Tibial nerve (tissue), 4 donors: Measurements from ENCODE around the gene NLRP11. TPM values are rescaled to one million over a fixed set of nuclear protein-coding genes. Genes with fewer than 3 reads are reported as not detected.

Source experiments
- DNase-seq, 2 donors: peaks; one replicate each; pipeline ENCODE4 v3.0.0-alpha.2; 2019; ENCODE audit warnings: low spot score in 2 of 2
- H3K27ac ChIP-seq, 4 donors: fragments of 200-600 bp; sonication (generic) in 3 of 4; one replicate each; pipeline ENCODE4 v1.5.1; 2017 to 2019; ENCODE audit warnings: mild to moderate bottlenecking in 1 of 4
- H3K27me3 ChIP-seq, 2 donors: fragments of 200-600 bp; sonication (generic) in 1 of 2; one replicate each; pipeline versions ENCODE4 v1.5.1 to v1.6.0; 2017 to 2019
- H3K36me3 ChIP-seq, 3 donors: fragments of 200-600 bp; sonication (generic); one replicate each; pipeline ENCODE4 v1.5.1; 2018 to 2019
- H3K4me1 ChIP-seq, 4 donors: fragments of 200-600 bp; sonication (generic) in 3 of 4; one replicate each; pipeline ENCODE4 v1.5.1; 2017 to 2019
- H3K4me3 ChIP-seq, 4 donors: fragments of 200-600 bp; sonication (generic) in 3 of 4; one replicate each; pipeline ENCODE4 v1.5.1; 2017 to 2019; ENCODE audit warnings: mild to moderate bottlenecking in 1 of 4, moderate library complexity in 1 of 4
- H3K9me3 ChIP-seq, 4 donors: fragments of 200-600 bp; sonication (generic) in 3 of 4; one replicate each; pipeline ENCODE4 v1.5.1; 2017 to 2019
- CTCF ChIP-seq, 5 experiments: fragments of 200-600 bp in 3 of 5; fragments of 450-650 bp in 2 of 5; sonication (generic) in 3 of 5; IDR thresholded peaks; one replicate each; pipeline ENCODE4 v1.5.1; 2016 to 2019; ENCODE audit warnings: antibody characterized with exemption in 5 of 5, mild to moderate bottlenecking in 3 of 5, moderate library complexity in 2 of 5
- EP300 ChIP-seq, 2 donors: sonication (generic); formaldehyde crosslinking; IDR thresholded peaks; one replicate each; pipeline ENCODE4 v1.6.1; 2017; ENCODE audit warnings: antibody characterized with exemption in 2 of 2, mild to moderate bottlenecking in 1 of 2
- POLR2A ChIP-seq, 2 donors: fragments of 450-650 bp; IDR thresholded peaks; one replicate each; pipeline ENCODE4 v1.6.1; 2017; ENCODE audit warnings: antibody characterized with exemption in 2 of 2, mild to moderate bottlenecking in 2 of 2, moderate library complexity in 2 of 2
- WGBS, 2 donors: methylation state at CpG; one replicate each; pipeline ENCODE4 v1.1.5; 2018; 5-methylcytosine and 5-hydroxymethylcytosine counted together
- total RNA-seq, 4 donors: library from RNA; depleted of rRNA; stranded (reverse); fragments of >200 nt; gene quantifications; one replicate each; pipeline ENCODE4 v1.1.0, GENCODE V29; 2016

NLRP11 gene
- total RNA-seq, 4 donors from 2014 or later, result not detected

- Histone ChIP-seq H3K4me1 (no peaks in the 10 kb centered on the region), H3K27ac (no peak overlapping the region), H3K4me3 (no peak overlapping the region), H3K36me3 (no peaks in the 10 kb centered on the region), H3K9me3 (peaks cover 0 to 37% (median 0%) of the 10 kb centered on the region in 4 donors), H3K27me3 (no peaks in the 10 kb centered on the region)
- DNase-seq, result no peak
- 64% methylated on average over 5 of the region's 5 CpGs for WGBS, 2 donors
- TF ChIP-seq EP300 (IDR thresholded peaks at IDR 0.05) (no peak), CTCF (IDR thresholded peaks at IDR 0.05) (no peak), POLR2A (IDR thresholded peaks at IDR 0.05) (no peak)
These were observed 27.2 kb upstream of the NLRP11 start for GRCh38 chr19:55858969-55859368.

DNA sequence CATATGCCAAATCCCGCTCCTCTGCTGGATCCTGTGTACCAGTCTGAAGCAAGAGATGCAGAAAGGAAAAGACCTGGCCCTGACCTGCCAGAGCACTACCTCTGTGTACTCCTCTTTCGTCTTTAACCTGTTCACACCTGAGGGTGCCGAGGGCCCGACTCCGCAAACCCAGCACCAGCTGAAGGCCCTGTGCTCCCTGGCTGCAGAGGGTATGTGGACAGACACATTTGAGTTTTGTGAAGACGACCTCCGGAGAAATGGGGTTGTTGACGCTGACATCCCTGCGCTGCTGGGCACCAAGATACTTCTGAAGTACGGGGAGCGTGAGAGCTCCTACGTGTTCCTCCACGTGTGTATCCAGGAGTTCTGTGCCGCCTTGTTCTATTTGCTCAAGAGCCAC is 26.6 kb upstream of the NLRP11 start:
- no peak for DNase-seq
- TF ChIP-seq CTCF (IDR thresholded peaks at IDR 0.05), result no peak
- TF ChIP-seq POLR2A (IDR thresholded peaks at IDR 0.05), result no peak
- TF ChIP-seq EP300 (IDR thresholded peaks at IDR 0.05), result no peak
- no peaks in the 10 kb centered on the region for H3K4me1 ChIP-seq
- H3K27ac ChIP-seq, result no peak overlapping the region
- 87 to 90% methylated on average over 13 to 14 of the region's 14 CpGs for WGBS, 2 donors
- no peaks in the 10 kb centered on the region for H3K27me3 ChIP-seq
- peaks cover 0 to 38% (median 0%) of the 10 kb centered on the region in 4 donors for H3K9me3 ChIP-seq
- no peaks in the 10 kb centered on the region for H3K36me3 ChIP-seq
- H3K4me3 ChIP-seq, result no peak overlapping the region

DNA sequence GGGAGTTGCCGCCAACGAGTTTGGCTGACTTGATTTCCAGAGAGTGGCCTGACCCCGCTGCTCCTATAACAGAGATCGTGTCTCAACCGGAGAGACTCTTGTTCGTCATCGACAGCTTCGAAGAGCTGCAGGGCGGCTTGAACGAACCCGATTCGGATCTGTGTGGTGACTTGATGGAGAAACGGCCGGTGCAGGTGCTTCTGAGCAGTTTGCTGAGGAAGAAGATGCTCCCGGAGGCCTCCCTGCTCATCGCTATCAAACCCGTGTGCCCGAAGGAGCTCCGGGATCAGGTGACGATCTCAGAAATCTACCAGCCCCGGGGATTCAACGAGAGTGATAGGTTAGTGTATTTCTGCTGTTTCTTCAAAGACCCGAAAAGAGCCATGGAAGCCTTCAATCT is 26.2 kb upstream of the NLRP11 start:
- Histone ChIP-seq H3K36me3 (no peaks in the 10 kb centered on the region), H3K4me1 (no peaks in the 10 kb centered on the region), H3K27ac (no peak overlapping the region), H3K4me3 (no peak overlapping the region), H3K27me3 (no peaks in the 10 kb centered on the region), H3K9me3 (peaks cover 0 to 35% (median 0%) of the 10 kb centered on the region in 4 donors)
- TF ChIP-seq POLR2A (IDR thresholded peaks at IDR 0.05) (no peak), CTCF (IDR thresholded peaks at IDR 0.05) (no peak), EP300 (IDR thresholded peaks at IDR 0.05) (no peak)
- no peak for DNase-seq
- WGBS, 2 donors, result 88 to 90% methylated on average over 23 of the region's 23 CpGs

- 57 to 71% methylated on average over 4 of the region's 4 CpGs for WGBS, 2 donors
These were observed 25.4 kb upstream of the NLRP11 start for GRCh38 chr19:55857149-55857548.

GRCh38 chr19:55855160-55855559 is 23.4 kb upstream of the NLRP11 start:
- TF ChIP-seq CTCF (IDR thresholded peaks at IDR 0.05), result no peak
- no peak for TF ChIP-seq EP300 (IDR thresholded peaks at IDR 0.05)
- no peak for TF ChIP-seq POLR2A (IDR thresholded peaks at IDR 0.05)
- no peak overlapping the region for H3K27ac ChIP-seq
- no peaks in the 10 kb centered on the region for H3K27me3 ChIP-seq
- no peaks in the 10 kb centered on the region for H3K4me1 ChIP-seq
- no peaks in the 10 kb centered on the region for H3K36me3 ChIP-seq
- no peak for DNase-seq
- no peak overlapping the region for H3K4me3 ChIP-seq
- H3K9me3 ChIP-seq, result peaks cover 0 to 28% (median 0%) of the 10 kb centered on the region in 4 donors
- WGBS, 2 donors, result 65 to 75% methylated on average over 1 of the region's 1 CpG

More at GRCh38 chr19:55857149-55857548, 25.4 kb upstream of the NLRP11 start:
- Histone ChIP-seq H3K27me3 (no peaks in the 10 kb centered on the region), H3K9me3 (peaks cover 0 to 35% (median 0%) of the 10 kb centered on the region in 4 donors), H3K27ac (no peak overlapping the region), H3K36me3 (no peaks in the 10 kb centered on the region), H3K4me3 (no peak overlapping the region), H3K4me1 (no peaks in the 10 kb centered on the region)
- no peak for DNase-seq
- TF ChIP-seq CTCF (IDR thresholded peaks at IDR 0.05) (no peak), POLR2A (IDR thresholded peaks at IDR 0.05) (no peak), EP300 (IDR thresholded peaks at IDR 0.05) (no peak)
